ENCODE measurements around the gene SND1.

GRCh38 chr7:127759945-127760421 is 108.0 kb downstream of the SND1 start:
- TF ChIP-seq CTCF (IDR thresholded peaks at IDR 0.05): no peak
- TF ChIP-seq POLR2A (IDR thresholded peaks at IDR 0.05): no peak
